DMS114 treated with DMSO at 0.1 percent for 48 hours (cell line): ENCODE data around the gene PCDH11X.
"Not testable (repeated sequence)": the region's sequence is repeated elsewhere in the genome, so short reads cannot be mapped to it uniquely, and the experiment has no call there.

ENCODE experiments used
- DNase-seq: peaks from one replicate; lab custom pipeline; 2025; ENCODE audit not compliant: unreplicated experiment; lab: John Stamatoyannopoulos, UW

PCDH11X gene

GRCh38 chrX:91779135-91779534 lies at the start of gene PCDH11X:
Gene PCDH11X, plus strand, starts transcription at chrX:91779375. Its CDS starts 56,130 bp downstream, at chrX:91835505.
- DNase-seq: not testable (repeated sequence)

- not testable (repeated sequence) for DNase-seq
Measured at GRCh38 chrX:91747446-91747845, 31.7 kb upstream of the PCDH11X start.

- DNase-seq: not testable (repeated sequence)
Measured at GRCh38 chrX:91753022-91753421, 26.2 kb upstream of the PCDH11X start.

GRCh38 chrX:91770619-91771488 lies 8.3 kb upstream of the PCDH11X start:
- not testable (repeated sequence) for DNase-seq

- not testable (repeated sequence) for DNase-seq
Measured at GRCh38 chrX:91773943-91774342, 5.2 kb upstream of the PCDH11X start.

GRCh38 chrX:91780008-91780407 lies 833 bp downstream of the PCDH11X start:
- not testable (repeated sequence) for DNase-seq

- not testable (repeated sequence) for DNase-seq
Measured at GRCh38 chrX:91780698-91781097, 1.5 kb downstream of the PCDH11X start.

GRCh38 chrX:91781553-91782298 lies 2.6 kb downstream of the PCDH11X start:
- not testable (repeated sequence) for DNase-seq

GRCh38 chrX:91782825-91783224 lies 3.6 kb downstream of the PCDH11X start:
- not testable (repeated sequence) for DNase-seq

- not testable (repeated sequence) for DNase-seq
Measured at GRCh38 chrX:91817537-91817936, 38.4 kb downstream of the PCDH11X start.

- DNase-seq: not testable (repeated sequence)
Measured at GRCh38 chrX:91825321-91825720, 46.1 kb downstream of the PCDH11X start.
